Central memory CD8-positive, alpha-beta T cell (primary cell): Measurements from ENCODE around the gene AMT.
A peak's percentile ranks its signal among the peaks of the same experiment; 100 is the strongest.

Experiments used
- ATAC-seq: fragments of 150-1000 bp; cut with Tn5 transposase; replicated peaks from 2 replicates; pipeline ENCODE4 v1.10.0; 2022; ENCODE audit warnings: mild to moderate bottlenecking, moderate FRiP score, moderate number of reproducible peaks; ENCODE audit not compliant: poor library complexity, severe bottlenecking; ENCODE audit errors: extremely low read depth
- DNase-seq, 2 donors: peaks; one replicate each; pipeline ENCODE4 v3.0.0; 2021; ENCODE audit warnings: low spot score in 2 of 2
- H3K27ac Mint-ChIP-seq: one replicate; pipeline ENCODE4 v1.8.0; 2022; ENCODE audit warnings: low read depth, mild to moderate bottlenecking, moderate library complexity, mixed read lengths
- H3K27me3 Mint-ChIP-seq: one replicate; pipeline ENCODE4 v1.8.0; 2022; ENCODE audit warnings: mixed read lengths
- H3K36me3 Mint-ChIP-seq: one replicate; pipeline ENCODE4 v1.8.0; 2022; ENCODE audit warnings: mild to moderate bottlenecking, moderate library complexity, mixed read lengths; ENCODE audit not compliant: insufficient read depth
- H3K4me1 Mint-ChIP-seq: one replicate; pipeline ENCODE4 v1.8.0; 2022; ENCODE audit warnings: mixed read lengths
- H3K4me3 Mint-ChIP-seq: one replicate; pipeline ENCODE4 v1.8.0; 2022; ENCODE audit warnings: mild to moderate bottlenecking, moderate library complexity, mixed read lengths
- H3K9me3 Mint-ChIP-seq: one replicate; pipeline ENCODE4 v1.8.0; 2022; ENCODE audit warnings: mixed read lengths

Gene AMT

GRCh38 chr3:49456466-49456865 is 34.2 kb upstream of the AMT start:
- H3K27ac Mint-ChIP-seq: no peak overlapping the region
- H3K27me3 Mint-ChIP-seq: no peaks in the 10 kb centered on the region
- DNase-seq (no peak), ATAC-seq (no peak)
- H3K4me1 Mint-ChIP-seq: no peaks in the 10 kb centered on the region
- no peak overlapping the region for H3K4me3 Mint-ChIP-seq
- H3K36me3 Mint-ChIP-seq: no peaks in the 10 kb centered on the region
- H3K9me3 Mint-ChIP-seq: no peaks in the 10 kb centered on the region

GRCh38 chr3:49454898-49455681 is 32.8 kb upstream of the AMT start:
- H3K27ac Mint-ChIP-seq: no peak overlapping the region
- DNase-seq (no peak), ATAC-seq (no peak)
- H3K27me3 Mint-ChIP-seq: no peaks in the 10 kb centered on the region
- no peaks in the 10 kb centered on the region for H3K36me3 Mint-ChIP-seq
- no peaks in the 10 kb centered on the region for H3K9me3 Mint-ChIP-seq
- H3K4me3 Mint-ChIP-seq: no peak overlapping the region
- no peaks in the 10 kb centered on the region for H3K4me1 Mint-ChIP-seq

- H3K9me3 Mint-ChIP-seq: no peaks in the 10 kb centered on the region
- ATAC-seq: no peak
Measured at GRCh38 chr3:49454458-49454857, 32.2 kb upstream of the AMT start.

GRCh38 chr3:49453621-49454020 is 31.3 kb upstream of the AMT start:
- H3K4me1 Mint-ChIP-seq: peaks cover 5% of the 10 kb centered on the region
- no peak for ATAC-seq

More at GRCh38 chr3:49454458-49454857, 32.2 kb upstream of the AMT start:
- Mint-ChIP-seq H3K27ac (no peak overlapping the region), H3K4me3 (no peak overlapping the region), H3K4me1 (no peaks in the 10 kb centered on the region), H3K36me3 (no peaks in the 10 kb centered on the region), H3K27me3 (no peaks in the 10 kb centered on the region)
- no peak for DNase-seq

GRCh38 chr3:49445391-49445790 is 23.1 kb upstream of the AMT start:
- no peak for ATAC-seq
- Mint-ChIP-seq H3K27ac (peak overlapping the region; percentile 80), H3K4me3 (no peak overlapping the region), H3K4me1 (peaks cover 10% of the 10 kb centered on the region), H3K27me3 (no peaks in the 10 kb centered on the region), H3K9me3 (no peaks in the 10 kb centered on the region), H3K36me3 (peaks cover 2% of the 10 kb centered on the region)
- no peak for DNase-seq

More at GRCh38 chr3:49453621-49454020, 31.3 kb upstream of the AMT start:
- Mint-ChIP-seq H3K27ac (no peak overlapping the region), H3K4me3 (no peak overlapping the region), H3K27me3 (no peaks in the 10 kb centered on the region), H3K9me3 (no peaks in the 10 kb centered on the region), H3K36me3 (no peaks in the 10 kb centered on the region)
- no peak for DNase-seq

- no peak for DNase-seq
- H3K4me1 Mint-ChIP-seq: no peaks in the 10 kb centered on the region
- no peaks in the 10 kb centered on the region for H3K27me3 Mint-ChIP-seq
- no peaks in the 10 kb centered on the region for H3K9me3 Mint-ChIP-seq
- H3K36me3 Mint-ChIP-seq: peaks cover 1% of the 10 kb centered on the region
- ATAC-seq: no peak
- H3K4me3 Mint-ChIP-seq: no peak overlapping the region
- H3K27ac Mint-ChIP-seq: no peak overlapping the region
Measured at GRCh38 chr3:49434731-49435130, 12.5 kb upstream of the AMT start.

- peak overlapping the region; percentile 90 for H3K4me3 Mint-ChIP-seq
- H3K27me3 Mint-ChIP-seq: no peaks in the 10 kb centered on the region
- peaks cover 18% of the 10 kb centered on the region for H3K4me1 Mint-ChIP-seq
- no peak for ATAC-seq
- no peak for DNase-seq
- H3K9me3 Mint-ChIP-seq: no peaks in the 10 kb centered on the region
- peaks cover 7% of the 10 kb centered on the region for H3K36me3 Mint-ChIP-seq
- peak overlapping the region; percentile 96 for H3K27ac Mint-ChIP-seq
Measured at GRCh38 chr3:49428752-49429080, 6.4 kb upstream of the AMT start.

- ATAC-seq: no peak
- H3K27ac Mint-ChIP-seq: peak overlapping the region; percentile 96
Measured at GRCh38 chr3:49427586-49427985, 5.3 kb upstream of the AMT start.

GRCh38 chr3:49424816-49425215 is 2.5 kb upstream of the AMT start:
- no peak overlapping the region for H3K4me3 Mint-ChIP-seq
- DNase-seq (no peak), ATAC-seq (no peak)
- no peaks in the 10 kb centered on the region for H3K27me3 Mint-ChIP-seq
- H3K4me1 Mint-ChIP-seq: peaks cover 29% of the 10 kb centered on the region
- no peaks in the 10 kb centered on the region for H3K9me3 Mint-ChIP-seq
- H3K27ac Mint-ChIP-seq: no peak overlapping the region
- H3K36me3 Mint-ChIP-seq: peaks cover 11% of the 10 kb centered on the region

More at GRCh38 chr3:49427586-49427985, 5.3 kb upstream of the AMT start:
- H3K27me3 Mint-ChIP-seq: no peaks in the 10 kb centered on the region
- no peak for DNase-seq
- H3K9me3 Mint-ChIP-seq: no peaks in the 10 kb centered on the region
- peak overlapping the region; percentile 90 for H3K4me3 Mint-ChIP-seq
- peaks cover 7% of the 10 kb centered on the region for H3K36me3 Mint-ChIP-seq
- peaks cover 18% of the 10 kb centered on the region for H3K4me1 Mint-ChIP-seq

GRCh38 chr3:49421890-49422378 is 339 bp downstream of the AMT start:
- H3K4me1 Mint-ChIP-seq: peaks cover 36% of the 10 kb centered on the region
- H3K4me3 Mint-ChIP-seq: no peak overlapping the region
- DNase-seq (no peak), ATAC-seq (no peak)
- H3K9me3 Mint-ChIP-seq: no peaks in the 10 kb centered on the region
- H3K27me3 Mint-ChIP-seq: no peaks in the 10 kb centered on the region
- H3K27ac Mint-ChIP-seq: no peak overlapping the region
- peaks cover 14% of the 10 kb centered on the region for H3K36me3 Mint-ChIP-seq

GRCh38 chr3:49417516-49418120 is 4.7 kb downstream of the AMT start:
- Mint-ChIP-seq H3K27ac (peak overlapping the region; percentile 88), H3K27me3 (no peaks in the 10 kb centered on the region), H3K36me3 (peaks cover 27% of the 10 kb centered on the region), H3K9me3 (no peaks in the 10 kb centered on the region), H3K4me1 (peaks cover 62% of the 10 kb centered on the region), H3K4me3 (peak overlapping the region; percentile 27)
- ATAC-seq (no peak), DNase-seq (no peak)

GRCh38 chr3:49416867-49417266 is 5.4 kb downstream of the AMT start:
- peak overlapping the region; percentile 92 for H3K27ac Mint-ChIP-seq
- peak overlapping the region; percentile 83 for H3K4me3 Mint-ChIP-seq
- peaks cover 33% of the 10 kb centered on the region for H3K36me3 Mint-ChIP-seq
- DNase-seq (no peak), ATAC-seq (no peak)
- H3K9me3 Mint-ChIP-seq: no peaks in the 10 kb centered on the region
- H3K4me1 Mint-ChIP-seq: peaks cover 61% of the 10 kb centered on the region
- H3K27me3 Mint-ChIP-seq: no peaks in the 10 kb centered on the region
